ENCODE results near the gene TBCEL. TPM values are rescaled to one million over a fixed set of nuclear protein-coding genes. Genes with fewer than 3 reads are reported as not detected.

TBCEL gene
- total RNA-seq, 2 experiments from 2014 or later: 6.8 to 7.2 TPM

DNA sequence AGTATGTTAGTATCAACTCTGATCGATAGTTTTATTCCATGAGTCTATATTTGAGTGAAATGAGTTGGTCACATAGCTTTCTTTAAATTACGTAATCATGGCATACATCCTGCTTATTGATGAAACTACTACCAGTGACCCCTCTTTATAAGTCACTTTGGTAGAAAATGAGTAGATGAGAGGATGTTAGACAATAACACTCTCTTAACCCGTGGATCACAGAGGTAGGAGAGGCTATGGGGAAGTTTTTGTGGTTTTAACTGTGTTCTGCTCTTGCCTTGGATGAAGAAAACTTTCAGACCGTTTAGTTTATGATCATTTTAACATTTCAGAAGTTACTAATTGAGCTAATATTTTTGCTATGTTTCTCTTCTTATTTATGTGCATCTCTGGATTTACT is 34.0 kb downstream of the TBCEL start:
- no peak overlapping the region for H3K27ac Mint-ChIP-seq
- DNase-seq (no peak), ATAC-seq (no peak)
- intact Hi-C loops (cut with micrococcal nuclease): no loop called here
- H3K4me3 Mint-ChIP-seq: no peak overlapping the region
- ChIA-PET CTCF (interaction anchor here (1.9 kb wide), 1 partner anchor 10 kb away, joined by 4 read pairs; no protein-coding TSS in a partner anchor), POLR2A (no interaction called here)
- H3K9me3 Mint-ChIP-seq: no peaks in the 10 kb centered on the region
- TF ChIP-seq, protein P1, sequence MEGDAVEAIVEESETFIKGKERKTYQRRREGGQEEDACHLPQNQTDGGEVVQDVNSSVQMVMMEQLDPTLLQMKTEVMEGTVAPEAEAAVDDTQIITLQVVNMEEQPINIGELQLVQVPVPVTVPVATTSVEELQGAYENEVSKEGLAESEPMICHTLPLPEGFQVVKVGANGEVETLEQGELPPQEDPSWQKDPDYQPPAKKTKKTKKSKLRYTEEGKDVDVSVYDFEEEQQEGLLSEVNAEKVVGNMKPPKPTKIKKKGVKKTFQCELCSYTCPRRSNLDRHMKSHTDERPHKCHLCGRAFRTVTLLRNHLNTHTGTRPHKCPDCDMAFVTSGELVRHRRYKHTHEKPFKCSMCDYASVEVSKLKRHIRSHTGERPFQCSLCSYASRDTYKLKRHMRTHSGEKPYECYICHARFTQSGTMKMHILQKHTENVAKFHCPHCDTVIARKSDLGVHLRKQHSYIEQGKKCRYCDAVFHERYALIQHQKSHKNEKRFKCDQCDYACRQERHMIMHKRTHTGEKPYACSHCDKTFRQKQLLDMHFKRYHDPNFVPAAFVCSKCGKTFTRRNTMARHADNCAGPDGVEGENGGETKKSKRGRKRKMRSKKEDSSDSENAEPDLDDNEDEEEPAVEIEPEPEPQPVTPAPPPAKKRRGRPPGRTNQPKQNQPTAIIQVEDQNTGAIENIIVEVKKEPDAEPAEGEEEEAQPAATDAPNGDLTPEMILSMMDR (IDR thresholded peaks at IDR 0.05): no peak
- no peaks in the 10 kb centered on the region for H3K27me3 Mint-ChIP-seq
- peaks cover 4% of the 10 kb centered on the region for H3K4me1 Mint-ChIP-seq (ENCODE audit: low read depth)
- peaks cover 27% of the 10 kb centered on the region for H3K36me3 Mint-ChIP-seq (ENCODE audit: low read depth)

DNA sequence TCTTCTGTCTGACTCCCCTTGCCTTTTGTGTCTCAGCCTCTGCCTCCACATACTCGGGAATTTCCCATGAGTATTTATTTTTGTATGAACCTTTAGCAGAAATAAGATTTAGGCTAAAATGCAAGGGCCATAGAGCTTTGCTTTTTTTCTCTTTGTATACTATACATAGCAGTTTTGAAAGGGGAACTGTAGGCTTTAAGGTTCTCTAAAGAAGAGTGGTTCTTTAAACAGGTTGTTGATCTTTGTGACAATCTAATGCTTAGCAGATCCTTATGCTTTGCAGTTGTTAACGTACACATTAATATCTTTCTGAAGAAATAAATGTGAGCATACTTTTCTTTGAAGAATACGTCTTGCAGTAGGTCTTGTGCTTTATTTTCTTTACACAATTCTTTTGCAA is 35.0 kb downstream of the TBCEL start:
- H3K36me3 Mint-ChIP-seq (ENCODE audit: low read depth): peaks cover 23% of the 10 kb centered on the region
- POLR2A ChIA-PET: no interaction called here
- peaks cover 4% of the 10 kb centered on the region for H3K4me1 Mint-ChIP-seq (ENCODE audit: low read depth)
- no peak for ATAC-seq
- H3K9me3 Mint-ChIP-seq: no peaks in the 10 kb centered on the region
- no peaks in the 10 kb centered on the region for H3K27me3 Mint-ChIP-seq
- TF ChIP-seq, protein P1 (IDR thresholded peaks at IDR 0.05): no peak
- CTCF ChIA-PET: interaction anchor here (1.9 kb wide), 1 partner anchor 9 kb away, joined by 4 read pairs; no protein-coding TSS in a partner anchor
- no peak overlapping the region for H3K27ac Mint-ChIP-seq
- DNase-seq: no peak
- no peak overlapping the region for H3K4me3 Mint-ChIP-seq
- intact Hi-C loops (cut with micrococcal nuclease): no loop called here

DNA sequence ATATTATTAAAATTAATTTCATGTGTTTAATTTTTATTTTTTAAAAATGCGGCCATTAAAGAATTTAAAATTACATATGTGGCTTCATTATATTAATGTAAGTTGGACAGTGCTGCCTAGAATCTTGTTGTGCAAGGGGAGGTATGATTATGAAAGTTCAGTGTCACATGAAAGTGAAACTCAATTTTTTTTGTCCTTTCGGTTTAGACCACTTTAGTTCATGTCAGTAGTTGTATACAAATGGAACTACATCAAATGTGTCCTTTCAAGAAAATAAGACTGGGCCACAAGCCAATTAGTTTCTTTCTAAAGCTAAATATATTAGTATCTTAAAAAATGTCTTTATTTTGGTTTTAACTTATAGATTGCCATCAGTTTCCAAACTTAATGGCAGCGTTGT is 35.7 kb downstream of the TBCEL start:
- Mint-ChIP-seq H3K27me3 (no peaks in the 10 kb centered on the region), H3K36me3 (ENCODE audit: low read depth) (peaks cover 20% of the 10 kb centered on the region), H3K27ac (no peak overlapping the region), H3K4me1 (ENCODE audit: low read depth) (peaks cover 4% of the 10 kb centered on the region), H3K9me3 (no peaks in the 10 kb centered on the region), H3K4me3 (no peak overlapping the region)
- peak; percentile 64 for ATAC-seq
- DNase-seq: no peak
- intact Hi-C loops (cut with micrococcal nuclease): no loop called here
- POLR2A ChIA-PET: no interaction called here
- CTCF ChIA-PET: interaction anchor here (1.9 kb wide), 1 partner anchor 8 kb away, joined by 4 read pairs; no protein-coding TSS in a partner anchor
- TF ChIP-seq, protein P1 (IDR thresholded peaks at IDR 0.05): no peak

DNA sequence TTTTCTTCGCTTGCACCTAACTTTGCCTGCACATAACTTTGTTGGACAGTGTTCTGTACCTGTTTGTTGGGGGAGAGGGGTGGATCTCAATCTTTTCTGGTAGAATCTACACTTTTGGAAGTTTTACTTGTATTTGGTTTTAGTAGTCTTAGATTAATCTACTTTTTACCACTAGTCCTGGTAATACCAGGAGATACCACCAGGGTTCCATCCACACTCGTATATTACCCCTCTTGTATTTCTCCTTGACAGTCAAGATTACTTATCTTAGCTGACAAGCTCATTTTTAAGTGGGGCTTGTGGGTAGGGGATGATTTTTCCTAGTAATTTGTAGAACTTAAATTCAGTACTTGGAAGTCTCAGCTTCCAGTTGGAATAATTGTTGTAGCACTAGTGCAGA is 39.8 kb downstream of the TBCEL start:
- ChIA-PET CTCF (interaction anchor here (0.6 to 1.6 kb wide), 5 partner anchors 12 to 46 kb away, joined by 3 read pairs; no protein-coding TSS in a partner anchor), POLR2A (no interaction called here)
- Mint-ChIP-seq H3K27me3 (no peaks in the 10 kb centered on the region), H3K27ac (no peak overlapping the region), H3K36me3 (ENCODE audit: low read depth) (peaks cover 25% of the 10 kb centered on the region), H3K9me3 (no peaks in the 10 kb centered on the region), H3K4me3 (no peak overlapping the region), H3K4me1 (ENCODE audit: low read depth) (peaks cover 4% of the 10 kb centered on the region)
- DNase-seq (peak; percentile 4), ATAC-seq (peak; percentile 49)
- TF ChIP-seq, protein P1 (IDR thresholded peaks at IDR 0.05): peak; percentile 60
- intact Hi-C loops (cut with micrococcal nuclease): no loop called here

DNA sequence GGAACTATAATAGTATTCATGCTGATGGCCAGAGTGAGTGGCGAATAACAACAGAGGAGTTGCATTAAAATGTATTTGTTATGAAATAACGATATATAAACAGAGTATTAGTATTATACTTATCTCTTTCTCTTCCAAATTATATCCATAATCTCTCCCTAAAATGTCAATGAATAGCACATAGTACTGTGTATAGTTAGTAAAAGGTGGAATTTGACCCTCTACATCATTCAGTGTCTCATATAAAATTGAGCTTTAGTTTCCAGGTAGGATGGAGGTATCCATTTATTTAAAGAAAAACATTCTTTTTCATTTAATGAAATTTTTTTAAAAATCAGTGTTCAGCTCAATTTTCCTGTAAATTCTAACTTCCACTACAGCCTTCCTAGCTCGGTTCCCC is 42.7 kb downstream of the TBCEL start:
- POLR2A ChIA-PET: interaction anchor here (1.3 kb wide), 1 partner anchor 42 kb away, joined by 3 read pairs; the partner anchor contains the start of gene TBCEL
- H3K9me3 Mint-ChIP-seq: no peaks in the 10 kb centered on the region
- CTCF ChIA-PET: interaction anchor here (1.1 to 1.2 kb wide), 2 partner anchors 45 to 128 kb away, joined by 4 to 8 read pairs; no protein-coding TSS in a partner anchor

More for the DNA sequence above, 42.7 kb downstream of the TBCEL start:
- Mint-ChIP-seq H3K4me1 (ENCODE audit: low read depth) (no peaks in the 10 kb centered on the region), H3K36me3 (ENCODE audit: low read depth) (peaks cover 31% of the 10 kb centered on the region), H3K27ac (no peak overlapping the region), H3K4me3 (no peak overlapping the region), H3K27me3 (no peaks in the 10 kb centered on the region)
- ATAC-seq (no peak), DNase-seq (no peak)
- intact Hi-C loops (cut with micrococcal nuclease): no loop called here
- TF ChIP-seq, protein P1 (IDR thresholded peaks at IDR 0.05): no peak

All from activated CD8-positive, alpha-beta T cell treated with anti-CD3 and anti-CD28 coated beads for 36 hours (primary cell).